DOHH2 (cell line): ENCODE measurements around the gene ATP6V0D1.

Experiments
- EZH2phosphoT487 ChIP-seq: fragments of 200-600 bp; sonication (generic); IDR thresholded peaks from 2 replicates; pipeline ENCODE4 v1.6.1; 2017; ENCODE audit warnings: borderline replicate concordance, mild to moderate bottlenecking, antibody characterized with exemption, low read length, moderate library complexity, mixed read lengths
- TF ChIP-seq, protein P1 (sequence below): fragments of 200-600 bp; sonication (generic); IDR thresholded peaks from one replicate; pipeline ENCODE4 v1.5.1; 2014; ENCODE audit warnings: antibody characterized with exemption, mild to moderate bottlenecking, low read depth, low read length; ENCODE audit not compliant: poor library complexity, severe bottlenecking

DNA sequence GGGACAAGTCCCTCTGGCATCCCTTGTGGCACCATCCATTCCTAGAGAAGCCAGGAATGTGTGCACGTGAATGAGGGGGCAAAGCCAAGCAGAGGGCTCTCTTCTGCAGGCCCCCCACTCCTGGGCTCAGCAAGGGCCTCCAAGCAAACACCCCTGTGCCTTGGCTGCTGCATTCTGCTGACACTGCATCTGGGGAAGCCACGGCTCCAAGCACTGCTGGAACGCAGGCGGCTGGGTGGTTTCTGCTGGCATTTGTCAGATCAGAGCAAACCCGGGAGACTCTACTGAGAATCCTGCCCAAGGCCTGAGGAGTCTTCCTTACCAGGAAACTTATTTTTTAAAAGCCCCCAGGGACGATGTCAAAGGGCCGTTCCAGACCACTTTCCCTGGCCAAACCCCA lies 23.3 kb downstream of the ATP6V0D1 start:
- TF ChIP-seq, protein P1, sequence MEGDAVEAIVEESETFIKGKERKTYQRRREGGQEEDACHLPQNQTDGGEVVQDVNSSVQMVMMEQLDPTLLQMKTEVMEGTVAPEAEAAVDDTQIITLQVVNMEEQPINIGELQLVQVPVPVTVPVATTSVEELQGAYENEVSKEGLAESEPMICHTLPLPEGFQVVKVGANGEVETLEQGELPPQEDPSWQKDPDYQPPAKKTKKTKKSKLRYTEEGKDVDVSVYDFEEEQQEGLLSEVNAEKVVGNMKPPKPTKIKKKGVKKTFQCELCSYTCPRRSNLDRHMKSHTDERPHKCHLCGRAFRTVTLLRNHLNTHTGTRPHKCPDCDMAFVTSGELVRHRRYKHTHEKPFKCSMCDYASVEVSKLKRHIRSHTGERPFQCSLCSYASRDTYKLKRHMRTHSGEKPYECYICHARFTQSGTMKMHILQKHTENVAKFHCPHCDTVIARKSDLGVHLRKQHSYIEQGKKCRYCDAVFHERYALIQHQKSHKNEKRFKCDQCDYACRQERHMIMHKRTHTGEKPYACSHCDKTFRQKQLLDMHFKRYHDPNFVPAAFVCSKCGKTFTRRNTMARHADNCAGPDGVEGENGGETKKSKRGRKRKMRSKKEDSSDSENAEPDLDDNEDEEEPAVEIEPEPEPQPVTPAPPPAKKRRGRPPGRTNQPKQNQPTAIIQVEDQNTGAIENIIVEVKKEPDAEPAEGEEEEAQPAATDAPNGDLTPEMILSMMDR = no peak
- no peak for TF ChIP-seq EZH2phosphoT487
